ENCODE results near the gene SPRR4. TPM values are rescaled to one million over a fixed set of nuclear protein-coding genes. Genes with fewer than 3 reads are reported as not detected.

Gene SPRR4
- polyA plus RNA-seq, 1 donor from 2014 or later: not detected

DNA sequence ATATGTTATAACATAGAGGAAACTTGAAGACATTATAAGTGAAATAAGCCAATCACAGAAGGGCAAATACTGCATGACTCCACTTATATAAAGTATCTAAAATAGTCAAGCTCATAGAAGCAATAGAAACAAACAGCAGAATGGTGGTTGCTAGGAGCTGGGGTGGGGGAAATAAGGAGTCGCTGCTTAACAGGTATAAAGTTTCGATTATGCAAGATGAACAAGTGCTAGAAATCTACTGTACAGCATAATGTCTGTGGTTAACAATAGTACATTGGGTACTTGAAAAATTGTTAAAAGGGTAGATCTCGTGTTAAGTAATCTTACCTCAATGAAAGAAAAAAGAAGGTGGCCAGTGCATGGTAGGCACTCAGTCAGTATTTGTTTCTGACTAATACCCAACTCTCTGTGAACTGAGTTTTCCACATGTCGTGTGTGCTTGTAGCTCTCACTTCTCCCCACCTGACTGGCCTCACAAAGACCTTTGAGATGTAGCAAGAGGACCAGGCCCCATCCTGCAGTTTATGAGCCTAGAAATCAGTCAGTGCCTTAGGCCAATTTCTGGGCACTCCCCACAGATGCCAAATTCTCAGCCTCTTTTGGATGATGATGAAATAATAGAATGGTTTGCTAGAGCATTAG lies 38.2 kb upstream of the SPRR4 start:
- Histone ChIP-seq H3K27ac (ENCODE audit: low read length) (no peak overlapping the region), H3K9ac (ENCODE audit: low read length) (no peak overlapping the region), H3F3A (ENCODE audit: insufficient read depth, low read length, poor library complexity, severe bottlenecking) (no peaks in the 10 kb centered on the region), H2AFZ (ENCODE audit: low read depth, low read length) (no peak overlapping the region), H3K9me2 (ENCODE audit: insufficient read depth, low read length) (no peaks in the 10 kb centered on the region), H3K79me2 (replicated peaks; ENCODE audit: insufficient read depth, low read length) (no peaks in the 10 kb centered on the region), H3K27me3 (ENCODE audit: insufficient read depth, low read depth, low read length) (no peaks in the 10 kb centered on the region), H3K36me3 (ENCODE audit: insufficient read depth, low read length) (no peaks in the 10 kb centered on the region), H3K4me2 (ENCODE audit: low read length) (no peak overlapping the region), H3K4me3 (ENCODE audit: low read length) (no peak overlapping the region), H3K9me3 (ENCODE audit: low read length) (no peaks in the 10 kb centered on the region), H4K20me1 (ENCODE audit: insufficient read depth) (no peaks in the 10 kb centered on the region)
- TF ChIP-seq POLR2AphosphoS5 (IDR thresholded peaks at IDR 0.05) (no peak), SMC3 (conservative IDR thresholded peaks at IDR 0.05; ENCODE audit: poor library complexity) (no peak), EP300 (conservative IDR thresholded peaks at IDR 0.05; ENCODE audit: poor library complexity, severe bottlenecking) (no peak), MXI1 (conservative IDR thresholded peaks at IDR 0.05; ENCODE audit: poor library complexity, severe bottlenecking) (no peak), RAD21 (conservative IDR thresholded peaks at IDR 0.05) (no peak), EZH2 (IDR thresholded peaks at IDR 0.05; ENCODE audit: borderline replicate concordance, insufficient read depth, low read length, poor library complexity, severe bottlenecking) (no peak)
- TF ChIP-seq, protein P1, sequence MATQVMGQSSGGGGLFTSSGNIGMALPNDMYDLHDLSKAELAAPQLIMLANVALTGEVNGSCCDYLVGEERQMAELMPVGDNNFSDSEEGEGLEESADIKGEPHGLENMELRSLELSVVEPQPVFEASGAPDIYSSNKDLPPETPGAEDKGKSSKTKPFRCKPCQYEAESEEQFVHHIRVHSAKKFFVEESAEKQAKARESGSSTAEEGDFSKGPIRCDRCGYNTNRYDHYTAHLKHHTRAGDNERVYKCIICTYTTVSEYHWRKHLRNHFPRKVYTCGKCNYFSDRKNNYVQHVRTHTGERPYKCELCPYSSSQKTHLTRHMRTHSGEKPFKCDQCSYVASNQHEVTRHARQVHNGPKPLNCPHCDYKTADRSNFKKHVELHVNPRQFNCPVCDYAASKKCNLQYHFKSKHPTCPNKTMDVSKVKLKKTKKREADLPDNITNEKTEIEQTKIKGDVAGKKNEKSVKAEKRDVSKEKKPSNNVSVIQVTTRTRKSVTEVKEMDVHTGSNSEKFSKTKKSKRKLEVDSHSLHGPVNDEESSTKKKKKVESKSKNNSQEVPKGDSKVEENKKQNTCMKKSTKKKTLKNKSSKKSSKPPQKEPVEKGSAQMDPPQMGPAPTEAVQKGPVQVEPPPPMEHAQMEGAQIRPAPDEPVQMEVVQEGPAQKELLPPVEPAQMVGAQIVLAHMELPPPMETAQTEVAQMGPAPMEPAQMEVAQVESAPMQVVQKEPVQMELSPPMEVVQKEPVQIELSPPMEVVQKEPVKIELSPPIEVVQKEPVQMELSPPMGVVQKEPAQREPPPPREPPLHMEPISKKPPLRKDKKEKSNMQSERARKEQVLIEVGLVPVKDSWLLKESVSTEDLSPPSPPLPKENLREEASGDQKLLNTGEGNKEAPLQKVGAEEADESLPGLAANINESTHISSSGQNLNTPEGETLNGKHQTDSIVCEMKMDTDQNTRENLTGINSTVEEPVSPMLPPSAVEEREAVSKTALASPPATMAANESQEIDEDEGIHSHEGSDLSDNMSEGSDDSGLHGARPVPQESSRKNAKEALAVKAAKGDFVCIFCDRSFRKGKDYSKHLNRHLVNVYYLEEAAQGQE (IDR thresholded peaks at IDR 0.05; ENCODE audit: borderline replicate concordance): no peak

DNA sequence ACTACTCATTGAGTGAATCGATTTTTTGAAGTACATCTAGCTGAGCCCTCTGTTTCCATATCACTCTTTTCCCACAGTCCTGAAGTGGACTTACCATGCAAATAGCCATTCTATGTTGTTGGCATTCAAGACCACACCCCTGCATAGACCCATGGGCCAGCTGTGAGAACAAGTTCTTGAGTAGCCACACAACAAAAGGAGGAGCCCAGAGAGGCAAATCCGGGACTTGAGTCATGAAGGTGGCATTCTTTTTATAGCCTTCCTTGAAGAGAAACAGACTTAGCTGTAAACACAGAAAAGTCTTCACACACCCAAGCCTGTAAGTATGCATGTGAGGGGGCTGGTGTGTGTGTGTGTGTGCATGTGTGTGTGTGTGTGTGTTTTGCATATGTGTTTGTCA lies 37.3 kb upstream of the SPRR4 start:
- Histone ChIP-seq H3K9me2 (ENCODE audit: insufficient read depth, low read length) (no peaks in the 10 kb centered on the region), H3K4me2 (ENCODE audit: low read length) (no peak overlapping the region), H4K20me1 (ENCODE audit: insufficient read depth) (no peaks in the 10 kb centered on the region), H2AFZ (ENCODE audit: low read depth, low read length) (no peak overlapping the region), H3K27ac (ENCODE audit: low read length) (no peak overlapping the region), H3K27me3 (ENCODE audit: insufficient read depth, low read depth, low read length) (no peaks in the 10 kb centered on the region), H3K9me3 (ENCODE audit: low read length) (no peaks in the 10 kb centered on the region), H3K36me3 (ENCODE audit: insufficient read depth, low read length) (no peaks in the 10 kb centered on the region), H3K79me2 (replicated peaks; ENCODE audit: insufficient read depth, low read length) (no peaks in the 10 kb centered on the region), H3K9ac (ENCODE audit: low read length) (no peak overlapping the region), H3K4me3 (ENCODE audit: low read length) (no peak overlapping the region), H3F3A (ENCODE audit: insufficient read depth, low read length, poor library complexity, severe bottlenecking) (no peaks in the 10 kb centered on the region)
- no peak for TF ChIP-seq POLR2AphosphoS5 (IDR thresholded peaks at IDR 0.05)
- TF ChIP-seq MXI1 (conservative IDR thresholded peaks at IDR 0.05; ENCODE audit: poor library complexity, severe bottlenecking): no peak
- no peak for TF ChIP-seq SMC3 (conservative IDR thresholded peaks at IDR 0.05; ENCODE audit: poor library complexity)
- no peak for TF ChIP-seq TAF1 (IDR thresholded peaks at IDR 0.05; ENCODE audit: low read depth)
- no peak for TF ChIP-seq RAD21 (conservative IDR thresholded peaks at IDR 0.05)
- no peak for TF ChIP-seq EP300 (conservative IDR thresholded peaks at IDR 0.05; ENCODE audit: poor library complexity, severe bottlenecking)
- no peak for TF ChIP-seq EZH2 (IDR thresholded peaks at IDR 0.05; ENCODE audit: borderline replicate concordance, insufficient read depth, low read length, poor library complexity, severe bottlenecking)
- TF ChIP-seq, protein P2, sequence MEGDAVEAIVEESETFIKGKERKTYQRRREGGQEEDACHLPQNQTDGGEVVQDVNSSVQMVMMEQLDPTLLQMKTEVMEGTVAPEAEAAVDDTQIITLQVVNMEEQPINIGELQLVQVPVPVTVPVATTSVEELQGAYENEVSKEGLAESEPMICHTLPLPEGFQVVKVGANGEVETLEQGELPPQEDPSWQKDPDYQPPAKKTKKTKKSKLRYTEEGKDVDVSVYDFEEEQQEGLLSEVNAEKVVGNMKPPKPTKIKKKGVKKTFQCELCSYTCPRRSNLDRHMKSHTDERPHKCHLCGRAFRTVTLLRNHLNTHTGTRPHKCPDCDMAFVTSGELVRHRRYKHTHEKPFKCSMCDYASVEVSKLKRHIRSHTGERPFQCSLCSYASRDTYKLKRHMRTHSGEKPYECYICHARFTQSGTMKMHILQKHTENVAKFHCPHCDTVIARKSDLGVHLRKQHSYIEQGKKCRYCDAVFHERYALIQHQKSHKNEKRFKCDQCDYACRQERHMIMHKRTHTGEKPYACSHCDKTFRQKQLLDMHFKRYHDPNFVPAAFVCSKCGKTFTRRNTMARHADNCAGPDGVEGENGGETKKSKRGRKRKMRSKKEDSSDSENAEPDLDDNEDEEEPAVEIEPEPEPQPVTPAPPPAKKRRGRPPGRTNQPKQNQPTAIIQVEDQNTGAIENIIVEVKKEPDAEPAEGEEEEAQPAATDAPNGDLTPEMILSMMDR (IDR thresholded peaks at IDR 0.05; ENCODE audit: poor library complexity, severe bottlenecking): no peak
- TF ChIP-seq, protein P1 (IDR thresholded peaks at IDR 0.05; ENCODE audit: borderline replicate concordance): no peak
